Measurements from ENCODE around the gene HPSE2. TPM values are rescaled to one million over a fixed set of nuclear protein-coding genes. Genes with fewer than 3 reads are reported as not detected.

The HPSE2 gene
- total and polyA plus RNA-seq, 2 experiments from 2014 or later, result not detected

GRCh38 chr10:98636921-98637329 is 598.7 kb downstream of the HPSE2 start:
- no peaks in the 10 kb centered on the region for H3K79me2 ChIP-seq (ENCODE audit: insufficient read depth)
- peak; percentile 61 for DNase-seq
- no peaks in the 10 kb centered on the region for H4K20me1 ChIP-seq (ENCODE audit: insufficient read depth)
- no peak overlapping the region for H2AFZ ChIP-seq
- H3K4me1 ChIP-seq (ENCODE audit: insufficient read depth), result peaks cover 9% of the 10 kb centered on the region; the same call in 1 of the 2 replicates
- no peaks in the 10 kb centered on the region for H3K9me2 ChIP-seq (ENCODE audit: insufficient read depth)
- no peak overlapping the region for H3K27ac ChIP-seq
- in situ Hi-C loops (cut with MboI), result no loop called here
- H3K4me2 ChIP-seq (ENCODE audit: unreplicated experiment), result no peak overlapping the region
- TF ChIP-seq EZH2 (IDR thresholded peaks at IDR 0.05; ENCODE audit: insufficient read depth, poor library complexity, severe bottlenecking) (no peak), EZH2phosphoT487 (IDR thresholded peaks at IDR 0.05; ENCODE audit: insufficient read depth, low read depth) (no peak)
- H3K4me3 ChIP-seq, result no peak overlapping the region
- H3K36me3 ChIP-seq (ENCODE audit: low read depth), result no peaks in the 10 kb centered on the region
- H3K9me3 ChIP-seq (ENCODE audit: low read depth), result no peaks in the 10 kb centered on the region
- H3K27me3 ChIP-seq (replicated peaks; ENCODE audit: insufficient read depth), result no peaks in the 10 kb centered on the region
- peaks cover 5% of the 10 kb centered on the region; the same call in 1 of the 2 replicates for H3F3A ChIP-seq (ENCODE audit: insufficient read depth)
- H3K9ac ChIP-seq, result no peak overlapping the region

GRCh38 chr10:98632456-98633150 is 603.0 kb downstream of the HPSE2 start:
- no peak for TF ChIP-seq EZH2 (IDR thresholded peaks at IDR 0.05; ENCODE audit: insufficient read depth, poor library complexity, severe bottlenecking)
- no peak for TF ChIP-seq EZH2phosphoT487 (IDR thresholded peaks at IDR 0.05; ENCODE audit: insufficient read depth, low read depth)
- H3K79me2 ChIP-seq (ENCODE audit: insufficient read depth), result no peaks in the 10 kb centered on the region
- H3K9ac ChIP-seq, result no peak overlapping the region
- in situ Hi-C loops (cut with MboI), result no loop called here
- H3K4me2 ChIP-seq (ENCODE audit: unreplicated experiment), result no peak overlapping the region
- WGBS, 2 experiments (ENCODE audit: low coverage in 1 of 2, low lambda C conversion rate in 2 of 2, missing lambda C conversion rate in 2 of 2), result 47 to 53% methylated on average over 7 of the region's 7 CpGs
- no peaks in the 10 kb centered on the region for H4K20me1 ChIP-seq (ENCODE audit: insufficient read depth)
- H3K9me2 ChIP-seq (ENCODE audit: insufficient read depth), result no peaks in the 10 kb centered on the region
- H3K4me1 ChIP-seq (ENCODE audit: insufficient read depth), result 0 out of 2 replicates have a peak, but pooled peaks cover 7% of the 10 kb centered on the region
- no peaks in the 10 kb centered on the region for H3K36me3 ChIP-seq (ENCODE audit: low read depth)
- no peak overlapping the region for H3K4me3 ChIP-seq
- H3K27me3 ChIP-seq (replicated peaks; ENCODE audit: insufficient read depth), result no peaks in the 10 kb centered on the region
- DNase-seq, result no peak
- H3F3A ChIP-seq (ENCODE audit: insufficient read depth), result peaks cover 5% of the 10 kb centered on the region; the same call in 1 of the 2 replicates
- H2AFZ ChIP-seq, result no peak overlapping the region
- H3K9me3 ChIP-seq (ENCODE audit: low read depth), result no peaks in the 10 kb centered on the region
- no peak overlapping the region for H3K27ac ChIP-seq

DNA sequence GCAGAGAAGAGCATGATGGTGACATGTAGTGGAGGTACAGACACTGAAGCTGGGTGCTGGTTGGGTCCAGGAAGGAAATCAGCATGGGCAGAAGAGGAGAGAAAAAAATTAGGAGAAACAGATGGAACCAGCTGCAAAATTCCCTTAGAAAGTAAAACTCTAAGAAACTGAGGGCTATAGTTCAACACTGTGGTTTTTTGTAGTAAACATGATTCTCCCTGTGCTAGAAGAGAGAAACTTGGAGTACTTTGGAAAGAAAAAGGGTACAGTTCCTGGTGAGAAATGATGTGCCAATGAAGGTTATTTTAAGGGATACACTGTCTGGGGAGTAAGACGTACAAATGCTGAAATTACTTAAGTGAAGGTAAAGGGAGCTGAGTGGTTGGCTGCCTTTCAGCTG is 607.4 kb downstream of the HPSE2 start:
- no peaks in the 10 kb centered on the region for H3K9me3 ChIP-seq (ENCODE audit: low read depth)
- no peak for DNase-seq

DNA sequence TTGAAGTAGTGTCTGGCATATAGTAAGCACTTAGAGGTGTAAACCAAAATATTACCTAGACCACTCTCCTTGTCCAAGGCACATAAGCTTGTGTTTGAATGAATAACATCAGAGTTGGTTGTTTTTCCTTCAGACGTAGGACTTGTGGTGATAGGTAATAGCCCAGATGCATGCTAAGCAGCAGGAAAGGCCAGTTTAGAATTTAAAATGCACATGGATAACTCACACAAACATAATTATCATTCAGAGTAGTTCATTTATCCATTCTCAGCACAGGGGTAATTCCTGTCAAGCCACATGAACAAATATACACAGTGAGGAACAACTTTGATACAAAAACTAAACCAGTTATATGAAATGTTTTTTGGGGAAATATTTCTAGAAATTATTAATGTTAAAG is 607.9 kb downstream of the HPSE2 start:
- no peaks in the 10 kb centered on the region for H3K9me2 ChIP-seq (ENCODE audit: insufficient read depth)
- WGBS, 2 experiments (ENCODE audit: low coverage in 1 of 2, low lambda C conversion rate in 2 of 2, missing lambda C conversion rate in 2 of 2), result 70 to 86% methylated on average over 1 of the region's 1 CpG
- no peaks in the 10 kb centered on the region for H4K20me1 ChIP-seq (ENCODE audit: insufficient read depth)
- H3K4me1 ChIP-seq (ENCODE audit: insufficient read depth), result no peaks in the 10 kb centered on the region
- H3K9ac ChIP-seq, result no peak overlapping the region
- H3K36me3 ChIP-seq (ENCODE audit: low read depth), result no peaks in the 10 kb centered on the region
- H2AFZ ChIP-seq, result no peak overlapping the region
- no peak for TF ChIP-seq EZH2 (IDR thresholded peaks at IDR 0.05; ENCODE audit: insufficient read depth, poor library complexity, severe bottlenecking)
- no peak for TF ChIP-seq EZH2phosphoT487 (IDR thresholded peaks at IDR 0.05; ENCODE audit: insufficient read depth, low read depth)
- H3K4me3 ChIP-seq, result no peak overlapping the region
- no peaks in the 10 kb centered on the region for H3F3A ChIP-seq (ENCODE audit: insufficient read depth)
- no peaks in the 10 kb centered on the region for H3K9me3 ChIP-seq (ENCODE audit: low read depth)
- no peak for DNase-seq
- no peak overlapping the region for H3K27ac ChIP-seq
- in situ Hi-C loops (cut with MboI), result no loop called here
- no peak overlapping the region for H3K4me2 ChIP-seq (ENCODE audit: unreplicated experiment)
- no peaks in the 10 kb centered on the region for H3K79me2 ChIP-seq (ENCODE audit: insufficient read depth)
- no peaks in the 10 kb centered on the region for H3K27me3 ChIP-seq (replicated peaks; ENCODE audit: insufficient read depth)

More for the DNA sequence above, 607.4 kb downstream of the HPSE2 start:
- TF ChIP-seq EZH2 (IDR thresholded peaks at IDR 0.05; ENCODE audit: insufficient read depth, poor library complexity, severe bottlenecking) (no peak), EZH2phosphoT487 (IDR thresholded peaks at IDR 0.05; ENCODE audit: insufficient read depth, low read depth) (no peak)
- no peak overlapping the region for H3K4me2 ChIP-seq (ENCODE audit: unreplicated experiment)
- no peaks in the 10 kb centered on the region for H3K79me2 ChIP-seq (ENCODE audit: insufficient read depth)
- no peak overlapping the region for H3K27ac ChIP-seq
- in situ Hi-C loops (cut with MboI), result no loop called here
- no peaks in the 10 kb centered on the region for H3K4me1 ChIP-seq (ENCODE audit: insufficient read depth)
- H3K27me3 ChIP-seq (replicated peaks; ENCODE audit: insufficient read depth), result no peaks in the 10 kb centered on the region
- no peaks in the 10 kb centered on the region for H4K20me1 ChIP-seq (ENCODE audit: insufficient read depth)
- H3K36me3 ChIP-seq (ENCODE audit: low read depth), result no peaks in the 10 kb centered on the region
- H2AFZ ChIP-seq, result no peak overlapping the region
- H3F3A ChIP-seq (ENCODE audit: insufficient read depth), result no peaks in the 10 kb centered on the region
- no peak overlapping the region for H3K9ac ChIP-seq
- H3K9me2 ChIP-seq (ENCODE audit: insufficient read depth), result no peaks in the 10 kb centered on the region
- 72 to 83% methylated on average over 1 of the region's 1 CpG for WGBS, 2 experiments (ENCODE audit: low coverage in 1 of 2, low lambda C conversion rate in 2 of 2, missing lambda C conversion rate in 2 of 2)
- H3K4me3 ChIP-seq, result no peak overlapping the region

All from GM23248 (cell line).